Epithelial cell of umbilical artery (primary cell): ENCODE measurements around the gene TNIP2. TPM values are rescaled to one million over a fixed set of nuclear protein-coding genes. Genes with fewer than 3 reads are reported as not detected.

Experiments
- total RNA-seq: library from RNA; depleted of rRNA; stranded (reverse); fragments of >200 nt; gene quantifications from 2 replicates; pipeline ENCODE4 v1.2.3, GENCODE V29; 2014

Gene TNIP2
- 80.2 and 98.4 TPM in 2 replicates for total RNA-seq

GRCh38 chr4:2755821-2756690, at the start of gene TNIP2:
Gene TNIP2, minus strand, starts transcription at chr4:2756336. Its CDS starts 47 bp downstream, at chr4:2756289.

GRCh38 chr4:2792711-2793585, 36.8 kb upstream of the TNIP2 start, which contains the start of gene SH3BP2:
Gene SH3BP2, plus strand, starts transcription at chr4:2793085. Its CDS starts 27,533 bp downstream, at chr4:2820618.

Other genes with a start within 250 kb of the TNIP2 start
- 6.5 and 7.1 TPM in 2 replicates for gene FAM193A, start 219.7 kb downstream of the TNIP2 start, total RNA-seq
- gene SH3BP2, start 36.7 kb upstream of the TNIP2 start, total RNA-seq = 22.7 and 33.1 TPM in 2 replicates
- 96.8 and 121 TPM in 2 replicates for gene ADD1, start 87.5 kb upstream of the TNIP2 start, total RNA-seq
- gene NOP14, start 207.1 kb upstream of the TNIP2 start, total RNA-seq = 28.4 and 31.2 TPM in 2 replicates
- 2.3 and 3.2 TPM in 2 replicates for gene GRK4, start 207.2 kb upstream of the TNIP2 start, total RNA-seq